ENCODE results near the gene TRAPPC4. TPM values are rescaled to one million over a fixed set of nuclear protein-coding genes. Genes with fewer than 3 reads are reported as not detected.

TRAPPC4 gene
- total RNA-seq, 1 experiment from 2014 or later: 51.4 TPM

DNA sequence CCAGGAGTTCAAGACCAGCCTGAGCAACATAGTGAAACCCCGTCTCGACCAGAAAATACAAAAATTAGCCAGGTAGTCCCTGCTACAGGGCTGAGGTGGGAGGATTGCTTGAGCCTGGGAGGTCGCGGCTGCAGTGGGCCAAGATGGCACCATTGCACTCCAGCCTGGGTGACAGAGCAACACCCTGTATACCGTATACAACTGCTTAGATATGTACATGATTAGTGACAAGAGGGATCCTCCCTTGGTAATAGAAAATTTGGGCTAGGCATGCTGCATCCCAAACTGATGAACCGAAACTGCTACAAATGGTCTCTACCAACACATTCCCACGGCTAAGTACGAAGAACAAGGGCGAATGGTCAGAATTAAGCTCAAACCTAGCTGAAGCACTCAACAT lies 24.4 kb downstream of the TRAPPC4 start:
- intact Hi-C loops (cut with micrococcal nuclease; ENCODE audit: unreplicated experiment): no loop called here
- Histone ChIP-seq H4K20me1 (ENCODE audit: insufficient read depth) (no peaks in the 10 kb centered on the region), H3K9me2 (ENCODE audit: insufficient read depth) (no peaks in the 10 kb centered on the region), H3K4me2 (no peak overlapping the region), H3K36me3 (ENCODE audit: low read depth) (0 out of 2 replicates have a peak, but pooled peaks cover 7% of the 10 kb centered on the region), H3K79me2 (ENCODE audit: low read depth) (no peaks in the 10 kb centered on the region), H3K9me3 (ENCODE audit: insufficient read depth, low read depth) (no peaks in the 10 kb centered on the region), H3K27me3 (ENCODE audit: insufficient read depth, low read depth) (no peaks in the 10 kb centered on the region), H3F3A (ENCODE audit: insufficient read depth, low read depth) (peaks cover 26% of the 10 kb centered on the region), H3K4me1 (replicated peaks; ENCODE audit: insufficient read depth) (no peaks in the 10 kb centered on the region), H2AFZ (no peak overlapping the region), H3K4me3 (no peak overlapping the region), H3K27ac (no peak overlapping the region)
- ChIA-PET CTCF (interaction anchor here (0.6 kb wide), 1 partner anchor 332 kb away, joined by 3 read pairs; no protein-coding TSS in a partner anchor), POLR2A (ENCODE audit: unreplicated experiment) (interaction anchor here (0.6 kb wide), 1 partner anchor 164 kb away, joined by 5 read pairs; no protein-coding TSS in a partner anchor)
- DNase-seq: peak in 1 of 2 experiments; percentile 26
- no TSS peak for BruUV-seq (replicated peaks)
- TF ChIP-seq CTCF (conservative IDR thresholded peaks at IDR 0.05) (no peak), EZH2 (IDR thresholded peaks at IDR 0.05; ENCODE audit: low read depth) (no peak)

DNA sequence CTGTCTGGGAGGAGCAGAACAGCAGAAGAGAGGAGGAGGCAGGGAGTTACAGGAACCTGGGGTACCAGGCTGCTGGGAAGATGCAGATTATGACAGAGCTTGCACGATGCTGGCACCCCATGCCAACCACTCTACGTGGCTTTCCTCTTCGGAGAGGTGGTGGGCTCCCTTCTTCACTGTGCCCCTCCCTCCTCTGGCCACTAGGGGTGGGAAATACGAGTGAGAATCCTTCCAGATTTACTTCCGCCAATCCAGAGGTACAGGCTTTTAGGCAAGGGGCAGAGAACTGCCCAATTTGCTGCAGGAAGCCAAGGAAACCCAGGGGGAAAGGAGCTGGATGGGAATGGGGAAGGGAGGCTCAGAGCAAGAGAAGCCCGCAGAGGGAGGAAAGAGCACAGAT lies 26.1 kb downstream of the TRAPPC4 start:
- BruUV-seq (replicated peaks): no TSS peak
- DNase-seq: peak in 1 of 2 experiments; percentile 21
- no peaks in the 10 kb centered on the region for H3K4me1 ChIP-seq (replicated peaks; ENCODE audit: insufficient read depth)
- H3K27ac ChIP-seq: no peak overlapping the region
- no peaks in the 10 kb centered on the region for H3K79me2 ChIP-seq (ENCODE audit: low read depth)
- intact Hi-C loops (cut with micrococcal nuclease; ENCODE audit: unreplicated experiment): no loop called here
- no peak overlapping the region for H3K4me2 ChIP-seq
- ChIA-PET CTCF (interaction anchor here (0.6 kb wide), 2 partner anchors 11 to 271 kb away, joined by 7 to 8 read pairs; no protein-coding TSS in a partner anchor), POLR2A (ENCODE audit: unreplicated experiment) (interaction anchor here (0.6 to 0.7 kb wide), 2 partner anchors 62 to 366 kb away, joined by 6 to 11 read pairs; no protein-coding TSS in a partner anchor)
- no peak overlapping the region for H2AFZ ChIP-seq
- no peaks in the 10 kb centered on the region for H3K9me3 ChIP-seq (ENCODE audit: insufficient read depth, low read depth)
- no peaks in the 10 kb centered on the region for H4K20me1 ChIP-seq (ENCODE audit: insufficient read depth)
- H3K36me3 ChIP-seq (ENCODE audit: low read depth): peaks cover 20% of the 10 kb centered on the region; the same call in 1 of the 2 replicates
- no peaks in the 10 kb centered on the region for H3K27me3 ChIP-seq (ENCODE audit: insufficient read depth, low read depth)
- no peaks in the 10 kb centered on the region for H3K9me2 ChIP-seq (ENCODE audit: insufficient read depth)
- H3K4me3 ChIP-seq: no peak overlapping the region
- H3F3A ChIP-seq (ENCODE audit: insufficient read depth, low read depth): peaks cover 26% of the 10 kb centered on the region; the same call in 1 of the 2 replicates
- TF ChIP-seq CTCF (conservative IDR thresholded peaks at IDR 0.05): peak; percentile 47
- TF ChIP-seq EZH2 (IDR thresholded peaks at IDR 0.05; ENCODE audit: low read depth): no peak

DNA sequence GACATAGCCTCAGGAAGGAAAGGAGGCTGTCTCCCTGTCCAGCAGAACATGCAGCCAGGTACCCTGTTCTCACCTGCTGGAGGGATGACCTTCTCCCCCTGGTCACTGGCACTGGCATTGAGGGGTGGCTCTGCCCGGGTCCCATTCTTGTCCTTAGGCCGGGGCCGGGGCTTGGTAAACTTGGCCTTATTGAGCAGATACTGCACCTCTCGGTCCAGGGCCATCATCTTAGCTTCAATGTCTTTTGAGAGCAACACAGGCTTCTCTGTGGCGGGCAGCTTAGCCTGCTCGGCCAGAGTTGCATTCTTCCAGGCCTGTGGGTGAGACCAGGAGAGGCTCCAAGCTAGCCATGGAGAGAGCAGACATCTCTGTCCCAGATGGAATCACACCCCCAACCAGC lies 27.9 kb downstream of the TRAPPC4 start:
- ChIA-PET POLR2A (ENCODE audit: unreplicated experiment) (no interaction called here), CTCF (no interaction called here)
- Histone ChIP-seq H3K27ac (no peak overlapping the region), H2AFZ (no peak overlapping the region), H3K9me3 (ENCODE audit: insufficient read depth, low read depth) (no peaks in the 10 kb centered on the region), H3K79me2 (ENCODE audit: low read depth) (no peaks in the 10 kb centered on the region), H3K36me3 (ENCODE audit: low read depth) (peaks cover 26% of the 10 kb centered on the region; the same call in 1 of the 2 replicates), H3K4me3 (no peak overlapping the region), H3F3A (ENCODE audit: insufficient read depth, low read depth) (peaks cover 26% of the 10 kb centered on the region; the same call in 1 of the 2 replicates), H3K27me3 (ENCODE audit: insufficient read depth, low read depth) (no peaks in the 10 kb centered on the region), H3K9me2 (ENCODE audit: insufficient read depth) (no peaks in the 10 kb centered on the region), H3K4me1 (replicated peaks; ENCODE audit: insufficient read depth) (no peaks in the 10 kb centered on the region), H3K4me2 (no peak overlapping the region), H4K20me1 (ENCODE audit: insufficient read depth) (no peaks in the 10 kb centered on the region)
- intact Hi-C loops (cut with micrococcal nuclease; ENCODE audit: unreplicated experiment): no loop called here
- no TSS peak for BruUV-seq (replicated peaks)
- DNase-seq: no peak
- no peak for TF ChIP-seq EZH2 (IDR thresholded peaks at IDR 0.05; ENCODE audit: low read depth)
- no peak for TF ChIP-seq CTCF (conservative IDR thresholded peaks at IDR 0.05)
